Measurements from ENCODE around the gene TMEFF1.

DNA sequence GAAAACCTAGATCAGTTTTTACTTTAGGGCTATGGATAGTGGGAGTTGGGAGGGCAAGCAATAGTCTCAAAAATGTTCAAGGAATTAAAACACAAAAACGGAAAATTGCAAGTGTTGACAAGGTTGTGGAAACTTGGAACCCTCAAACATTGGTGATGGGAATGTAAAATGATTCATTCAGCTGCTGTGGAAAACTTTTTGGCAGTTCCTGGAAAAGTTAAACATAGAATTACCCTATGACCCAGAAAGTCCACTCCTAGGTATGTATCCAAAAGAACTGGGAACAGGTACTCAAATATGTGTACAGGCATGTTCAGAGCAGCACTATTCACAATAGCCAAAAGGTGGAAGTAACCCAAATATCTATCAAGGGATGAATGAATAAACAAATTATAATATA, 47.2 kb upstream of the TMEFF1 start:
- no peak for TF ChIP-seq CTCF (conservative IDR thresholded peaks at IDR 0.05)
- TF ChIP-seq ZFX (IDR thresholded peaks at IDR 0.05): no peak

Data from C4-2B (cell line).